NCI-H2029 treated with DMSO at 0.1 percent for 48 hours (cell line): Measurements from ENCODE around the gene TTC7B.

Experiments used
- DNase-seq: peaks from one replicate; lab custom pipeline; 2025; lab: John Stamatoyannopoulos, UW

Gene TTC7B

DNA sequence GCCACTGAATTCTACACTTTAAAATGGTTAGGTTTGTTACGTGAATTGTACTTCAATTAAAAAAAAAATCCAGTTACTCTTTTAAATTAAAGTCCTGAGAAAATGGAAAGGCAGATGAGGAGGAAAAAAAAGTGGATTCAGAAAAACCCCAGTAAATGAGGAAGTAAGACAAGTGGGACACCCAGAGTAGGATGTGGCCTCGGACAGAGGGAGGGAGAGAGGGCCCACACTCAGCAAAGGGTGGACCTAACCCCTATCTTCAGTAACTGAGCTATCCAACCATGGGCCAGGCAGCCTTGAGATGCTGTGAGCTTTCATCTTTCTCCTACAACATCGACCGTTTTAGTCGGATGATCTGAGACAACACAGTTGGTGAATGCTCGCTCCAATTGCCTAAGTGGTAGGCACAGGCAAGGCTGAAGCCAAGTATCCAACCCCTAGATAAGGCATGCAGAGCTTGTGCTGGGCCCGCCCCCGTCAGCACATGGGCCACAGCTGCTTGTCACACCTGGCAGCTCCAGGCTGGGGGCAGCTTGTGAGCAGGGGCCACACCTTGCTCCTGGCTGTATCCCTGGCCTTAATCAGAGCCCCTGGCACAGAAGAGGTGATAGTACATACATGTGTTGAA lies 142.1 kb downstream of the TTC7B start:
- no peak for DNase-seq

DNA sequence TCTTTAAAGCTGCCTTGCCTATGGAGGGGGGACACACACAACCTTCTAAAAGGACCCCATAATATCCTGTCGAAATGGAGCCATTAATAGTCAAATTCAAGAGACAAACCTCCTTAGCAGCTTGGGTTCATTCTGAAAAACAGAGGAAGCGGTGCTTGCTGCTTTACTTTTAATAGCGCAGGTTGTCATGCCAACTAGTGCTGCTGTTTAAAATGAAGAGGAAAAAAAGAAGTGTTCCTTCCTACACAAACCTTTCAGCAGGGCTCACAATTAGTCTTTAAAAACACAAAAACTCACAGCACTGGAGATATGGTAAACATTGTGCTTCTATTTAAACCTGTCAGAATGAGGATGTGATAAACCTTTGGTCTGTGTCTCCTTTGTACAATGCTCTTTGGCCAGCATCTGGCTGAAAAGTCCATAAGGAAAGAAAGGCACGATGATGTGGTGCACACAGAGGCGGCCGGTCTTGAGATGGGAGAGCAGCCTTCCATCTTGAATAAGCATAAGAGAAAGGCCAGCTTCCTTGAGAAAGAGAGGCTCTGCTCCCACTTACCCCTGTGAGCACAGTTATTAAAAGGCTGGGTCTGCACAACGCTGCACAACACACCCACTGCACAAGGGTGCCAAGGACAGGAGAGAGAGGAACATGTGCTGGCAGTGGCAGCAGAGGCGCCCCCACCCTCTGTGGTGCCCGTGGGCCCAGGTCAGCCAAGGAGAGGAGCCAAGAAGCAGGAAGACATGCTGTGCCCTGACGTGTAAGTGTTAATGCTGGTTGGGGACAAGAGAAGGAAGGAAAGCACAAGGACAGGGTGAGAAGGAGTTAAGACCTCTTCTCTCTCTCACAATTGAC lies 144.6 kb downstream of the TTC7B start:
- no peak for DNase-seq

GRCh38 chr14:90669731-90670130 lies 146.5 kb downstream of the TTC7B start:
- DNase-seq: no peak

DNA sequence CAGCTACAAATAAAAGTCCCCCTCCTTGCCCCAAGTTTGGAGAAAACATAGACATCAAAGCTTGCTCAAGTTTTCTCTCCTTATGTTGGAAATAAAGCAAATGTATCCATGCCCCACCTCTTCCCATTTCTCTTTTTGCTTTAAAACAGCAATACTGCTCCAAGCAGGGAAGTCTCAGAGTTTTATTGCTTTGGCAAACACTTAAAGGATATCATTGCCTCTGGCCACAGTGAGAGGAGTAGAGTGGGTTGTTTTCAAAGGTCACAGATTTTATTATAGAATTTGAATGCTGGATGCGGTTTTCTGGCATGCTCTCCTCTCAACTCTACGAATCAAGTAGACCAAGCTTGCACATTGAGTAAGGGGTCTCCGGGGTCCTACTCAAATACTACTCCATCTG lies 149.7 kb downstream of the TTC7B start:
- no peak for DNase-seq

GRCh38 chr14:90665321-90666000 lies 150.8 kb downstream of the TTC7B start:
- DNase-seq: no peak

DNA sequence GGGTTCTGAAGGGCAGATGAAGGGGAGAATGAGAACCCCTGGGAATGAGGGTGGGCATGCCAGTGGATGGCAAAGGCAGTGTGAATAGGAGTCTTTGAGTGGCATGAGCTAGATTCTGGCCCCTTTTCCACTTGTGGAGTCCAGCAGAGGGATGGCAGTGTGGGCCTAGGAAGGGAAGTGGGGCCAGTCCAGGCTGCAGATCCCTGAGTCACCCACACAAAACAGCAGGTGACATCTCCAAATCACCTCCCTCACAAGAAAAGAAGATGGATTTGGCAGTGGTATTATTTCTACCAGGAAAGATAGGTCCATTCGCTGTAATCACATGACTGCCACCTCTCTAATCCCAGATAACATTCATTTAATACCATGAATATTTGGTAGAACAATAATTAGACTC lies 151.3 kb downstream of the TTC7B start:
- no peak for DNase-seq

- DNase-seq: no peak
These were observed 152.6 kb downstream of the TTC7B start for GRCh38 chr14:90663680-90664079.

GRCh38 chr14:90663140-90663539 lies 153.1 kb downstream of the TTC7B start:
- no peak for DNase-seq

GRCh38 chr14:90661866-90662265 lies 154.4 kb downstream of the TTC7B start:
- no peak for DNase-seq

DNA sequence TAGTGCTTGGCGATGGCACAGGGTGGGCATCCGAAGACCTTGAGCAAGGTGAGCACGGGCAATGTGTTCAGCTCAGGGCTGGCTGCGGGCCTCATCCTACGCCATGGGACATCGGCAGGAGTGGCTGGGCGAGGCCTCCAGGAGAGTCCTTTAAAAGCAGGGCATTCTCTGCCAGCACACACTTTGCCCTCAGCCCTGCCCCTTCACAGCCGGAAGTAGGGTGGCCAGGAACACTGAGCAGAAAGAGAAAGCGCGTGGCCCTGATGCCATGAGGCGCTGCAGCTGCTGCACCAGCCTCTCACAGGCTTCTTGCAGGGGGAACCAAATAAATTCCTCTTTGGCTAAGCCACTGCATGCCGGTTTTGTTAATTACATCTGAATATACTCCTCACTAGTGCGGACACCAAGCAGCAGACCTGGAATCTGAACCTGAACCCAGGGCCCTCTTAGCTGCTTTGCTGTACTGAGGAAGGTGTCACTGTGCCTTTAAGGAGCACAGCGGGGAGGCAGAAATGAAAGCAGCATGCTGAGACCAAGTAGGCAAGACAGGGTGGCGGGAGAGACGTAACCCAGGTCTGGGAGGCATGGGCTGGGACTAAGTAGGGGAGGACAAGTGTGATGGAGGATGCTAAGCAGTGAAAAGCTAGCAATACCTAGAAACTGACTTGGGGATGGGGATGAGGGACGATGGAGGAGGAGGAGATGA lies 155.2 kb downstream of the TTC7B start:
- DNase-seq: no peak

GRCh38 chr14:90659156-90659555 lies 157.1 kb downstream of the TTC7B start:
- no peak for DNase-seq

DNA sequence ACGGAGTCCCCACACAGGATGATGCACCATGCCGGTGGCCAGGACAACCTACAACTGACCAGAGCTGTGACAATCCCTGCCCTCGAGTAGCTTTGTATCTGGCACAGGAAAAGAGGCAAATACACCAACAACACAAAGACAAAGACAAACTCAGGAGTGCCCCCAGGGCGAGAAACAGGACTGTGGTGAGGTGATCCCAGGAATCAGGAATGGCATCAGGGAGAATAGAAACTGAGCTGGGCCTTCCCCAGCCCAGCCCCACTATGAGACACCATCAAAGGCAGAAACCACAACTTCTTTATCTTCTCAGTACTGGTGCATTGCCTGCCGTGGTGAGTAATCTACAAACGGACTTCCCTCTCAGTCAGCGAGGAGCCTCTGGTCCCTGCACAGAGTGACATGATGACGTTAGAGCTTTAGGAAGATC lies 157.7 kb downstream of the TTC7B start:
- DNase-seq: no peak

DNA sequence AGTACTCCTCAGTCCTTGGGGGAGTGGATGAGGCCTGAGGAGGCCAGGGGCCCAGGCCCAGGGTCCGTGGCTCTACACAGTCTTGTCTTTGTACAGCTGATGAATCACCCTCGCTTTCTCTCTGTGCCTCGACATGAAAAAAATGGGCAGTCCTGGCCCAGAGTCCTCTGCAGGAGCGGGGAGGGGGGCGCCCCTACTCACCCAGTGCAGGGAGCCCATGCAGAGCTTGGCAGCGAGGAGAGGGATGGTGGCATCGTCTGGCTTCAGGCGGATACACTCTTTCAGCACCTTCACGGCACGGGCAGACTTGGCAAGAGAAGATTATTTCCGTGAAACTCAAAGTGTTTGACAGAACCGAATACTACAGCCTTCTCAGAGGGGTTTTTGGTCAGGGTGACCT lies 159.3 kb downstream of the TTC7B start:
- DNase-seq: no peak

- no peak for DNase-seq
These were observed 160.4 kb downstream of the TTC7B start for GRCh38 chr14:90655829-90656228.

DNA sequence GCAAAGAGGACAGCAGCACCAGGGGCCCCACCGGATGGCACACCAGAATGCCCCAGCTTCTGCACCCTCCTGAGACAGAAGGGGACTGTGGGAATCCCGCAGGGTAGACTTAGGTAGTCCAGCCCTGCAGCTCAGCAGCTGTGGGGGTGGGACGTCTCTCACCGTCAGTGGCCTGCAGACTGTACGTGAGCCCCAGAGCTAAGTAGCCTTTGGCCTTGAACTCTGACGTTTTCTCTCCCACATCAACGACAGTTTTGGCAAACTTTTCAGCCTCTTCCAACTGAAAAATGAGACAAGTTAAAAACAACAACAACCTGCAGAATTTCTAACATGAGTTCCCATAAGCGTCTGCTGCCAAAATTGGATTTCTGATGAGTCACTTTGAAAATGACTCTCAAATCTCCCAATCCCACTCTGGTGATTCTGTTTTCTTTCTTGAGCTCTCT lies 161.4 kb downstream of the TTC7B start:
- DNase-seq: no peak

DNA sequence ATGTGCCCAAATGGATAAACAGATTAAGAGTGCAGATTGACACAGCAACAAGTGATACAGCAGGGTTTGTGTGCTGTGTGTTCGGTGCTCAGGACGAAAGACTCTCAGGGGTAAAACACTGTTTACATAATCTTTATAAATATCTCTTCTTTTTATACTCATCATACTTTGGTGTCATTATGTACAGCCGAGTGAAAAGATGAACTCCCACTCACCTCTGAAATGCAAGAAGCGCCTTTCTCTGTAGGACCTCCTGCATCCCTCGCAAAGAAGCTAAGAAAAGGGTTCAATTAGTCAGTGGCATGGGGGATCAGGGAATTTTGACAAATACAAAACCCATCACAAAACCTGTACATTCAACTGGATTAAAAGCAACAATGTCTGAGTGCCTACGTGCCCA lies 163.6 kb downstream of the TTC7B start:
- no peak for DNase-seq

DNA sequence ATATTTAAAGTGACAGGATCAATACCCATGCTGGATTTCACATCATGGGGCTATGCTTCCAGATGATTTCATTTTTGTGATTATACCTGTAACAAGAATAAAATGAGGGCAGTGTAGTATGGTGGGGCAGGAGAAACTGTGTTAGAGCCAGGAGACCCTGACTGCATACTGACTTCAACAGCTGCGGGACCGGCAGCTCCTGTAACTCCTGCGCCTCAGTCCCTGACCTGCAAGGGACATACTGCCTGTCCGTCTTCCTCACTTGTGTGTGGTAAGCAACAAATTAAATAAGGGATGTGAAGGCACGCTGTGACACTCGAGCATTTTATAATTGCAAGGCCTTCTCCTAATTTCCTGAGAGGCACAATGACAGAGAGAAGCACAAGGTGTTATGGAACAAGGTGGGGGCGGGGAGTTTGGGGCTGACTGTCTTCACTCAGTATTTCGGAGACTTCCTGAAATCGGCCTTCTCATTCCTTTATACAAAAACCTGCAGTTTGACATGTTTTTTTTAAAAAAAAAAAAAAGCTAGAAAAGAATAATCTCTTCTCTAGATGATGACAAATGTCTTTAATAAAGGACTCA lies 164.2 kb downstream of the TTC7B start:
- DNase-seq: no peak

- no peak for DNase-seq
These were observed 164.9 kb downstream of the TTC7B start for GRCh38 chr14:90651271-90651804.

DNA sequence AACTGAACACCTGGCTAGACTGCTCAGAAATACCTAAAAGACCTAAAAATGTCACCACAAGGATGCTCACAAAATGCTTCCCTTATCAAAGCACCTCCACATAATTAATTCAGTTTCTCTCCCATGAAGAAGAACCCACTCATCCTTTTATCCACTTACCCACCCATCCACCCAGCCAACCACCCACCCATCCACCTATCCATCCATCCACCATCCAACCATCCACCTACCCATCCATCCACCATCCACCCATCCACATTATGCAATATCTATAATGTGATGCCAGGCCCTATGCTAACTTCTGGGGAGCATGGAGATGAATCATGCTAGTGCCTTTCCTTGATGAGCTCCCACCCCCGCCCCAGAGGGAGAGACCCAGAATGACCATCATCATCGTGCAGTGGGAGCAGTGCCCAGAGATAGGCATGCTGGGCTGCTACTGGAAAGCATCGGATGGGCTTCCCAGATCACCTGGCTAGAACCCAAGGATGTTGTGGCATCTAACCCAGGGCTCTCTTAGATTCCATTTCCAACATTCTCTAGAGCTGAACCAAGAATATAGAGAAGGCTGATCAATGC lies 166.6 kb downstream of the TTC7B start:
- no peak for DNase-seq

DNA sequence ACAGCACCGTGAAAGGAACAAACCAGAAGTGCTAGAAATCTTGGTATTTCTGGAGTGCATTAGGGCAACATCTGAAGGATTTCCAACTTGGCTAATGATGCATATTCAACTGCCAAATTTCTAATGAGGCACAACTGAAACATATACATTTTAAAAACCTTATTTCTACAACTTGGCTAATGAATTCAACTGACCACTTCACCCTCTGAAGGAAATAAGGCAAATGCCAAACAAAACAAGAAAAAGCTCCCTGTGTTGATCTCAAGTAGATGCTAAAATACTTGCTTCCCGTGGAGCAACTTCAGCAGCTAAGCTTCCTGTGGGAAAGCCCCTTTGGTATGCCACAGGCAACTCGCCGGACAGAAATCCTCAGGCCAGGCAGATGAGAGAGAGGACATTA lies 167.1 kb downstream of the TTC7B start:
- DNase-seq: no peak

DNA sequence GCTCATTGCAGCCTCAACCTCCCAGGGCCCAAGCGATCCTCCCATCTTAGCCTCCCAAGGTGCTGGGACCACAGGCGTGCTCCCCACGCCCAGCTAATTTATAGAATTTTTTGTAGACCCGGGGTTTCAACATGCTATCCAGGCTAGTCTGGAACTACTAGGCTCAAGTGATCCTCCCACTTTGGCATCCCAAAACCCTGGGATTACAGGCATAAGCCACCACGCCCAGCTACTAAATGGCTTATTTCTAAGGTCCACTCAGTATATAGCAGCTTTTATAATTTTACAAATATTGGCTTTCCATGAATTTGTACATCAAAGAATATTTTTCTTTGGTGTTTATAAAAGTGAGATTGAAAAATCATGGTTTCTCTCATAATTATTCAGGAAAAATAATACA lies 167.8 kb downstream of the TTC7B start:
- DNase-seq: no peak
